Activated CD8-positive, alpha-beta T cell treated with anti-CD3 and anti-CD28 coated beads, Interleukin-2, amount 10 ng/mL, durations not matched to agents 7 days and 5 days (primary cell): ENCODE results near the gene SEMA4G. TPM values are rescaled to one million over a fixed set of nuclear protein-coding genes. Genes with fewer than 3 reads are reported as not detected.

Source experiments
- ATAC-seq: fragments of 150-1000 bp; cut with Tn5 transposase; one replicate; pipeline ENCODE4 v1.10.0; 2021; ENCODE audit warnings: moderate library complexity
- CTCF ChIA-PET: fragments of 350-600 bp; sonication (Branson Sonifier 250); formaldehyde crosslinking; loops from one replicate; lab custom pipeline; 2021; ENCODE audit warnings: antibody characterized with exemption; lab: Charles Lee
- POLR2A ChIA-PET: fragments of 350-600 bp; sonication (Branson Sonifier 250); formaldehyde crosslinking; loops from one replicate; lab custom pipeline; 2021; ENCODE audit warnings: antibody characterized with exemption; lab: Charles Lee
- DNase-seq: peaks from one replicate; pipeline ENCODE4 v3.0.0-alpha.2; 2020
- H3K27ac Mint-ChIP-seq: one replicate; pipeline ENCODE4 v1.8.0; 2021; ENCODE audit warnings: mild to moderate bottlenecking, mixed read lengths
- H3K27me3 Mint-ChIP-seq: one replicate; pipeline ENCODE4 v1.8.0; 2021; ENCODE audit warnings: low read depth, mixed read lengths
- H3K36me3 Mint-ChIP-seq: one replicate; pipeline ENCODE4 v1.8.0; 2021; ENCODE audit warnings: low read depth, mixed read lengths
- H3K4me1 Mint-ChIP-seq: one replicate; pipeline ENCODE4 v1.8.0; 2021; ENCODE audit warnings: low read depth, mixed read lengths
- H3K4me3 Mint-ChIP-seq: one replicate; pipeline ENCODE4 v1.8.0; 2021; ENCODE audit warnings: mild to moderate bottlenecking, mixed read lengths
- H3K9me3 Mint-ChIP-seq: one replicate; pipeline ENCODE4 v1.8.0; 2022; ENCODE audit warnings: mixed read lengths; ENCODE audit not compliant: insufficient read depth
- total RNA-seq, 2 experiments: library from RNA; stranded (reverse); gene quantifications; one replicate each; pipeline ENCODE4 v1.2.3, GENCODE V29; 2021

SEMA4G gene
- total RNA-seq, 2 experiments from 2014 or later, result 0.16 to 0.40 TPM

GRCh38 chr10:100993986-100994708 lies 24.8 kb downstream of the SEMA4G start:
- Mint-ChIP-seq H3K36me3 (peaks cover 33% of the 10 kb centered on the region), H3K27ac (no peak overlapping the region), H3K4me1 (peaks cover 30% of the 10 kb centered on the region), H3K9me3 (no peaks in the 10 kb centered on the region), H3K27me3 (no peaks in the 10 kb centered on the region), H3K4me3 (no peak overlapping the region)
- POLR2A ChIA-PET, result no interaction called here
- CTCF ChIA-PET, result interaction anchor here (10.1 kb wide), 1 partner anchor 23 kb away, joined by 154 read pairs; no protein-coding TSS in a partner anchor
- DNase-seq (no peak), ATAC-seq (no peak)

GRCh38 chr10:100995181-100995580 lies 25.9 kb downstream of the SEMA4G start:
- Mint-ChIP-seq H3K27ac (no peak overlapping the region), H3K4me3 (no peak overlapping the region), H3K36me3 (peaks cover 31% of the 10 kb centered on the region), H3K27me3 (no peaks in the 10 kb centered on the region), H3K9me3 (no peaks in the 10 kb centered on the region), H3K4me1 (peaks cover 24% of the 10 kb centered on the region)
- ATAC-seq (no peak), DNase-seq (no peak)
- ChIA-PET CTCF (interaction anchor here (4.8 to 10.1 kb wide), 2 partner anchors 8 to 22 kb away, joined by 60 to 154 read pairs; partner anchors contain the start of genes MRPL43 and TWNK), POLR2A (no interaction called here)

- H3K27me3 Mint-ChIP-seq, result peaks cover 3% of the 10 kb centered on the region
- H3K9me3 Mint-ChIP-seq, result no peaks in the 10 kb centered on the region
These were observed 27.5 kb downstream of the SEMA4G start for GRCh38 chr10:100996678-100997359.

DNA sequence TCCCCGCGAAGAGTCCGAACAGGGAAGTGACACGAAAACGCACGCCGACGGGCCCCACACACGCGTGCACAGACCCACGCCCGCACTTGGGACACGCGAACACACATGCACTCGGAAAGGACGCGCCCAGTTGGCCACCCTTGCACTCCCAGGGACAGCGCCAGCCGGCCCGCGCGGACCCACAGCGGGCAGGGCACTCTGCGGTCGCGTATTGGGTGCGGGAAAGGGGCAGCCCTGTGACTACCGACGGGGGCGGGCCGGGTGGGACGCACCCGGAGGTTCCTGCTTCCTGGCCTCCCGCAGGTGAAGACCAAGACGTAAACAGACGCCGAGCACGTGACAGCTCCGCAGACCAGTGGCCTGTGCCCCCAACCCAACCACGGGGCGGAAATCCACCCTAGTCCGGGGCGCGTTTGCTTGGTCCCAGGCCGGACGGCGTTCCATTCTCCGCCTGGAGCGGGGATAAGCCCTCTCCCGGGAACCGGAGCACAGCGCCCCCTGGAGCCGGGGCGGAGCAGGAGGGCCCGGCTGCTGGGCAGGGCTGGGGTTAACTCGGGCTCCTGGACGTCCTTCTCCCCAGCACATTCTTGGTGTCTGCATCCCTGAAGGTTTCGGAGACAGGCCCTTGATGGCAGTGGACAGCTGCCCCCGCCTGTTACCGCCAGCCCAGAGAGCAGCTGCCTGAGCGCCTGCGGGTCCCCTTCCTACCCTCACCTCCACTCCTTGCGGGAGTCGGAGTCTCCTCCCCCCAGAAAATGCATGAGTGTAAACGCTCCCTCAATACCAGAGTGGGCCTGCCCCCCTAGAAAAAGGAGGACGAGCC lies 28.3 kb downstream of the SEMA4G start:
- ATAC-seq, result peak; percentile 61

More at GRCh38 chr10:100996678-100997359, 27.5 kb downstream of the SEMA4G start:
- peak overlapping the region; percentile 75 for H3K4me3 Mint-ChIP-seq
- peak overlapping the region; percentile 95 for H3K27ac Mint-ChIP-seq
- H3K36me3 Mint-ChIP-seq, result peaks cover 17% of the 10 kb centered on the region
- H3K4me1 Mint-ChIP-seq, result peaks cover 25% of the 10 kb centered on the region
- DNase-seq (peak; percentile 51), ATAC-seq (peak; percentile 32)
- ChIA-PET POLR2A (interaction anchor here (0.5 to 1.4 kb wide), 9 partner anchors 9 to 731 kb away, joined by 3 to 5 read pairs (median 3); partner anchors contain the start of genes HIF1AN and TWNK), CTCF (interaction anchor here (0.7 to 10.1 kb wide), 21 partner anchors 10 to 458 kb away, joined by 3 to 154 read pairs (median 4); partner anchors contain the start of genes KAZALD1, MRPL43, PDZD7 and SFXN3)

DNA sequence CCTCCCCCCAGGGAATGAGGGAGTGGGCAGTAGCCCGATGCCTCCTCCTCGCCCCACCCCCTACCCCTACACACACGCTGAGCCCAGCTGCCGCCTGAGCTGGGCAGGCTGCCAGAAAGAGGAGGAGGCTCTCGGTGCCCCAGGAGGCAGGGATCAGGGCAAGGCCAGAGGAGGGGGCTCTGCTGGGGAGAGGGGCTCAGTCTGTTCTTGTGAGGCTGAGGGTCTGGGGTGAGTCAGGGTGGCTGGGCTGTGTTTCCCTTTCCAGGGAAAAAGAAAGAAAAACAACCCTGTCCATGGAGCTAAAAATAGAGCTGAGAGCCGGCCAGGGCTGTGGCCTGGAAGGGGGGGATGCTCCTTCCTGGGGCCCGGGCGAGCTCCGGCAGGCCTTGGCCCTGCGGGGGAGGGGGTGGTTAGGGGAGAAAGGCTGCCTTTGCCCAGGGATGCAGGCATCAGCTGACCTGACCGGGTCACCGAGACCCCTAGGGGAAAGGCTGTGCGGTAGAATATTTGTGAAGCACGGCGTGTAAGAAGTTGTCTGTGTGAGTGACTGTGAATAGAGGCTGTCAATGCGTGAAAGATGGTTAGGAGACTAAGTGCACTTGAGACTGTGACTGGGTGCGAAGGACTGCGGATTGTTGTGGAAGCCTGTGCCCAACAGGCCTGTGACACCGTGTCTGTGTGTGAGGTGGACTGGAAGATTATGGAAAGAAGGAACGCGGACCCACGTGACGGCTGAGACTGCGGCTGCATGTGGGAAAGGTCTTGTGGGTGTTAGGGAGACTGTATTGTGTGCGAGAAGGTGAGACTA lies 29.1 kb downstream of the SEMA4G start:
- H3K9me3 Mint-ChIP-seq, result no peaks in the 10 kb centered on the region
- H3K4me1 Mint-ChIP-seq, result peaks cover 25% of the 10 kb centered on the region
- H3K4me3 Mint-ChIP-seq, result peak overlapping the region; percentile 75
- ATAC-seq (peak; percentile 29), DNase-seq (peak; percentile 71)
- H3K36me3 Mint-ChIP-seq, result peaks cover 11% of the 10 kb centered on the region
- H3K27me3 Mint-ChIP-seq, result peaks cover 3% of the 10 kb centered on the region
- CTCF ChIA-PET, result interaction anchor here (0.8 to 10.1 kb wide), 27 partner anchors 9 to 487 kb away, joined by 3 to 154 read pairs (median 4); partner anchors contain the start of genes KAZALD1, MRPL43, PDZD7 and SFXN3
- POLR2A ChIA-PET, result interaction anchor here (1.2 to 1.3 kb wide), 2 partner anchors 9 to 32 kb away, joined by 3 to 5 read pairs; partner anchors contain the start of genes PDZD7 and SFXN3
- peak overlapping the region; percentile 86 for H3K27ac Mint-ChIP-seq

More for the DNA sequence above, 28.3 kb downstream of the SEMA4G start:
- Mint-ChIP-seq H3K27ac (peak overlapping the region; percentile 95), H3K4me3 (peak overlapping the region; percentile 75), H3K36me3 (peaks cover 15% of the 10 kb centered on the region), H3K27me3 (peaks cover 3% of the 10 kb centered on the region), H3K9me3 (no peaks in the 10 kb centered on the region), H3K4me1 (peaks cover 25% of the 10 kb centered on the region)
- DNase-seq, result peak; percentile 74
- POLR2A ChIA-PET, result interaction anchor here (0.5 to 1.4 kb wide), 6 partner anchors 8 to 57 kb away, joined by 3 to 5 read pairs (median 3); partner anchors contain the start of genes PDZD7 and SFXN3
- CTCF ChIA-PET, result interaction anchor here (0.8 to 10.1 kb wide), 31 partner anchors 10 to 486 kb away, joined by 3 to 154 read pairs (median 4); partner anchors contain the start of genes KAZALD1, MRPL43, PDZD7 and SFXN3

DNA sequence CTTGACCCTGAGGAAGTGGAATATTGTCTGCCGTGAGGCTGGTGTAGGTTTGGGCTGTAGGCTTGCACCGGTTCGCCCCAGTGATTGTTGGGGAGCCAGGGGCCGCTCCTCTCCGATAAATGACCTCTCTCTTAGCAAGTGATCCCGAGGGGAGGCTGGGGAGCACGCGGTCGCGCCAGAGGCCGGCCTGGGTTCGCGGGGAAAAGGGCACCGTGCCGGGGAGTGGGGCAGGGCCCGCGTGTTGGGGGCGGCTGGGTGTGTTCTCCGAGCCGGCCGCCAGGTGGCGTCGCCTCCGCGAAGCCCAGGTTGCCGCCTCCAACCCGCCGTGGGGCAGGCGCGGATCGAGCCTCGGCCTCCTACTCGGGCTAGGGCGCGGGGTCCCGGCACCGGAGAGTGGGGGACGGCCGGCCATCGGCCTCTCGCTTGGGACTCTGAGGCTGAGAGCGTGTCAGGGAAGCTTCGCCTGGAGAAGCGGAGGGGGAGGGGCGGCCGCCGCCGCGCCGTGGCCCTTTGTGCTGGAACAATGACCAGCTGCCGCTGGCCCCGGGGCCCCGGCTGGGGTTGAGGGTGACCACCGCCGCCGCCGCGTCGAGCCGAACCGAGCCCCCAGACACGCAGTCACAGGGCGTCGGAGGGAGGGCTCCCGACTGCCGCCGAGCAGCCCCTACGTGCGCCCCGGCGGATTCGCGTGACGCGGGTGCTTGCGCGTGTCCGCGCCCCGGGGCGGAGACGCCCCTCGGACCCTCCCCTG lies 29.9 kb downstream of the SEMA4G start:
- Mint-ChIP-seq H3K4me3 (peak overlapping the region; percentile 75), H3K27me3 (peaks cover 3% of the 10 kb centered on the region), H3K9me3 (no peaks in the 10 kb centered on the region), H3K36me3 (peaks cover 6% of the 10 kb centered on the region), H3K27ac (peak overlapping the region; percentile 86), H3K4me1 (peaks cover 25% of the 10 kb centered on the region)
- ChIA-PET CTCF (interaction anchor here (0.6 to 10.1 kb wide), 15 partner anchors 8 to 165 kb away, joined by 3 to 154 read pairs (median 4); partner anchors contain the start of genes KAZALD1, MRPL43, PDZD7 and SFXN3), POLR2A (no interaction called here)
- ATAC-seq (peak; percentile 65), DNase-seq (peak; percentile 80)

- peak within 1 kb of the TSS; percentile 75 for H3K4me3 Mint-ChIP-seq
- H3K36me3 Mint-ChIP-seq, result peaks cover under 1% of the 10 kb centered on the region
- ATAC-seq, result peak; percentile 15
- ChIA-PET POLR2A (no interaction called here), CTCF (interaction anchor here (0.6 to 10.1 kb wide), 8 partner anchors 8 to 50 kb away, joined by 3 to 154 read pairs (median 4); partner anchors contain the start of genes MRPL43 and TWNK)
- no peaks in the 10 kb centered on the region for H3K9me3 Mint-ChIP-seq
- H3K27me3 Mint-ChIP-seq, result peaks cover 3% of the 10 kb centered on the region
- peak within 1 kb of the TSS; percentile 86 for H3K27ac Mint-ChIP-seq
- no peak for DNase-seq
- H3K4me1 Mint-ChIP-seq, result peaks cover 25% of the 10 kb centered on the region
These were observed 30.4 kb downstream of the SEMA4G start, which contains the start of gene LZTS2 for GRCh38 chr10:100999742-101000126. Gene LZTS2, plus strand, starts transcription at chr10:100999808. Its CDS starts 2,731 bp downstream, at chr10:101002539.

GRCh38 chr10:101000127-101000914 lies 31.0 kb downstream of the SEMA4G start:
- Mint-ChIP-seq H3K9me3 (no peaks in the 10 kb centered on the region), H3K4me1 (peaks cover 25% of the 10 kb centered on the region), H3K4me3 (peak overlapping the region; percentile 56), H3K27ac (no peak overlapping the region), H3K36me3 (no peaks in the 10 kb centered on the region), H3K27me3 (peaks cover 3% of the 10 kb centered on the region)
- ATAC-seq (no peak), DNase-seq (no peak)
- ChIA-PET POLR2A (no interaction called here), CTCF (interaction anchor here (1.5 to 10.1 kb wide), 3 partner anchors 12 to 43 kb away, joined by 4 to 154 read pairs (median 5); no protein-coding TSS in a partner anchor)
